SK-N-SH treated with all-trans-retinoic acid at 6 μM for 48 hours (cell line): ENCODE data around the gene CCNB2.

Experiments
- ATAC-seq: fragments of 200-7000 bp; cut with Tn5 transposase; 3 replicates; pipeline ENCODE4 v1.9.1; 2020; ENCODE audit warnings: mild to moderate bottlenecking, moderate library complexity
- ARNTL ChIP-seq: fragments of 450-650 bp; formaldehyde crosslinking; IDR thresholded peaks from 2 replicates; pipeline ENCODE4 v1.5.0; 2020; ENCODE audit warnings: low read depth, mild to moderate bottlenecking, moderate library complexity, borderline replicate concordance
- BACH2 ChIP-seq: fragments of 250-450 bp; sonication (Bioruptor Pico); IDR thresholded peaks from 2 replicates; pipeline ENCODE4 v1.9.0; 2021; ENCODE audit warnings: mild to moderate bottlenecking, borderline replicate concordance
- CSDC2 ChIP-seq: fragments of 250-450 bp; sonication (Bioruptor Pico); IDR thresholded peaks from 2 replicates; pipeline ENCODE4 v1.5.0; 2020; ENCODE audit warnings: mild to moderate bottlenecking, moderate library complexity
- CSRNP3 ChIP-seq: fragments of 250-450 bp; sonication (Bioruptor Pico); IDR thresholded peaks from 2 replicates; pipeline ENCODE4 v1.5.1; 2021; ENCODE audit warnings: mild to moderate bottlenecking, moderate library complexity
- ESRRG ChIP-seq: fragments of 250-450 bp; sonication (Bioruptor Pico); IDR thresholded peaks from 2 replicates; pipeline ENCODE4 v1.6.1; 2021; ENCODE audit warnings: mild to moderate bottlenecking
- GLIS3 ChIP-seq: fragments of 250-450 bp; sonication (Bioruptor Pico); IDR thresholded peaks from 2 replicates; pipeline ENCODE4 v1.5.0; 2020; ENCODE audit warnings: mild to moderate bottlenecking, moderate library complexity
- ISL1 ChIP-seq: fragments of 250-450 bp; sonication (Bioruptor Pico); IDR thresholded peaks from 2 replicates; pipeline ENCODE4 v2.1.2; 2022; ENCODE audit warnings: mild to moderate bottlenecking, moderate library complexity
- PATZ1 ChIP-seq: fragments of 250-450 bp; sonication (Bioruptor Pico); IDR thresholded peaks from 2 replicates; pipeline ENCODE4 v1.8.0; 2020; ENCODE audit warnings: mild to moderate bottlenecking, moderate library complexity, borderline replicate concordance
- PPARA ChIP-seq: fragments of 250-450 bp; sonication (Bioruptor Pico); IDR thresholded peaks from 2 replicates; pipeline ENCODE4 v1.5.0; 2020; ENCODE audit warnings: mild to moderate bottlenecking, borderline replicate concordance
- RARB ChIP-seq: fragments of 250-450 bp; sonication (Bioruptor Pico); IDR thresholded peaks from 2 replicates; pipeline ENCODE4 v1.8.0; 2021; ENCODE audit warnings: mild to moderate bottlenecking, moderate library complexity
- SNAI2 ChIP-seq: fragments of 250-450 bp; sonication (Bioruptor Pico); IDR thresholded peaks from 2 replicates; pipeline ENCODE4 v1.5.0; 2020; ENCODE audit warnings: mild to moderate bottlenecking, moderate library complexity
- TCF4 ChIP-seq: fragments of 250-450 bp; sonication (Bioruptor Pico); IDR thresholded peaks from 2 replicates; pipeline ENCODE4 v1.8.0; 2021; ENCODE audit warnings: mild to moderate bottlenecking, moderate library complexity, borderline replicate concordance
- ZC3H10 ChIP-seq: fragments of 250-450 bp; sonication (Bioruptor Pico); IDR thresholded peaks from 2 replicates; pipeline ENCODE4 v1.5.1; 2021; ENCODE audit warnings: mild to moderate bottlenecking, moderate library complexity
- ZFP3 ChIP-seq: fragments of 250-450 bp; sonication (Bioruptor Pico); IDR thresholded peaks from 2 replicates; pipeline ENCODE4 v1.5.0; 2020; ENCODE audit warnings: mild to moderate bottlenecking, moderate library complexity
- ZFP30 ChIP-seq: fragments of 450-650 bp; formaldehyde crosslinking; IDR thresholded peaks from 2 replicates; pipeline ENCODE4 v1.5.0; 2022; ENCODE audit warnings: mild to moderate bottlenecking, moderate library complexity
- ZNF70 ChIP-seq: fragments of 450-650 bp; formaldehyde crosslinking; IDR thresholded peaks from 2 replicates; pipeline ENCODE4 v1.5.0; 2020; ENCODE audit warnings: mild to moderate bottlenecking, moderate library complexity
- ZNF8 ChIP-seq: fragments of 450-650 bp; formaldehyde crosslinking; IDR thresholded peaks from 2 replicates; pipeline ENCODE4 v1.5.0; 2020; ENCODE audit warnings: mild to moderate bottlenecking, moderate library complexity
- TF ChIP-seq, protein P1 (sequence below): fragments of 250-450 bp; sonication (Bioruptor Pico); IDR thresholded peaks from 2 replicates; pipeline ENCODE4 v1.5.1; 2020; ENCODE audit warnings: low read depth, mild to moderate bottlenecking, moderate library complexity
- TF ChIP-seq, protein P2 (sequence below): fragments of 250-450 bp; sonication (Bioruptor Pico); IDR thresholded peaks from 2 replicates; pipeline ENCODE4 v1.5.0; 2020; ENCODE audit warnings: mild to moderate bottlenecking, moderate library complexity
- TF ChIP-seq, protein P3 (sequence below): fragments of 250-450 bp; sonication (Bioruptor Pico); IDR thresholded peaks from 2 replicates; pipeline ENCODE4 v1.8.0; 2021; ENCODE audit warnings: low read depth, mild to moderate bottlenecking, moderate library complexity, borderline replicate concordance

The CCNB2 gene

DNA sequence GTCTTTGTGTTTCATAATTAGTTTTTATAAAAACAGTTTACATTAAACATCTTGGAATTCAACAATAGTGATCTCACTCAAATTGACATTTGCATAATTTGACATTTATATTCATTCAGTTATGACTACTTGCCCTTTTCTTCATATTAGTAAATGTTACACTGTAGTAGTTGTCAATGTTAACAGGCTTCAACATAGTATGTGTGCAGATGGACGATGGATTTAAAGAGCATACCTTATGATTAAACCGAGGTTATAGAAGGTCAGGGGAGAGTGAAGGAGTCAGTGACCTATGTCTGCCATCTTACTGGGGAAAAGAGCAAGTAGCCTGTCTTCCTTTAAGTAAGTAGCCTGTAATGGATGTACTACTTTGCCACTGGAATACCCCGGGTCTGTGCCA, 8.5 kb upstream of the CCNB2 start:
- no peak for ATAC-seq
- TF ChIP-seq, protein P1, sequence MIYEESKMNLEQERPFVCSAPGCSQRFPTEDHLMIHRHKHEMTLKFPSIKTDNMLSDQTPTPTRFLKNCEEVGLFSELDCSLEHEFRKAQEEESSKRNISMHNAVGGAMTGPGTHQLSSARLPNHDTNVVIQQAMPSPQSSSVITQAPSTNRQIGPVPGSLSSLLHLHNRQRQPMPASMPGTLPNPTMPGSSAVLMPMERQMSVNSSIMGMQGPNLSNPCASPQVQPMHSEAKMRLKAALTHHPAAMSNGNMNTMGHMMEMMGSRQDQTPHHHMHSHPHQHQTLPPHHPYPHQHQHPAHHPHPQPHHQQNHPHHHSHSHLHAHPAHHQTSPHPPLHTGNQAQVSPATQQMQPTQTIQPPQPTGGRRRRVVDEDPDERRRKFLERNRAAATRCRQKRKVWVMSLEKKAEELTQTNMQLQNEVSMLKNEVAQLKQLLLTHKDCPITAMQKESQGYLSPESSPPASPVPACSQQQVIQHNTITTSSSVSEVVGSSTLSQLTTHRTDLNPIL: no peak
- no peak for TF ChIP-seq ARNTL (CRISPR knock-in tag)
- TF ChIP-seq PPARA: no peak
- TF ChIP-seq, protein P2, sequence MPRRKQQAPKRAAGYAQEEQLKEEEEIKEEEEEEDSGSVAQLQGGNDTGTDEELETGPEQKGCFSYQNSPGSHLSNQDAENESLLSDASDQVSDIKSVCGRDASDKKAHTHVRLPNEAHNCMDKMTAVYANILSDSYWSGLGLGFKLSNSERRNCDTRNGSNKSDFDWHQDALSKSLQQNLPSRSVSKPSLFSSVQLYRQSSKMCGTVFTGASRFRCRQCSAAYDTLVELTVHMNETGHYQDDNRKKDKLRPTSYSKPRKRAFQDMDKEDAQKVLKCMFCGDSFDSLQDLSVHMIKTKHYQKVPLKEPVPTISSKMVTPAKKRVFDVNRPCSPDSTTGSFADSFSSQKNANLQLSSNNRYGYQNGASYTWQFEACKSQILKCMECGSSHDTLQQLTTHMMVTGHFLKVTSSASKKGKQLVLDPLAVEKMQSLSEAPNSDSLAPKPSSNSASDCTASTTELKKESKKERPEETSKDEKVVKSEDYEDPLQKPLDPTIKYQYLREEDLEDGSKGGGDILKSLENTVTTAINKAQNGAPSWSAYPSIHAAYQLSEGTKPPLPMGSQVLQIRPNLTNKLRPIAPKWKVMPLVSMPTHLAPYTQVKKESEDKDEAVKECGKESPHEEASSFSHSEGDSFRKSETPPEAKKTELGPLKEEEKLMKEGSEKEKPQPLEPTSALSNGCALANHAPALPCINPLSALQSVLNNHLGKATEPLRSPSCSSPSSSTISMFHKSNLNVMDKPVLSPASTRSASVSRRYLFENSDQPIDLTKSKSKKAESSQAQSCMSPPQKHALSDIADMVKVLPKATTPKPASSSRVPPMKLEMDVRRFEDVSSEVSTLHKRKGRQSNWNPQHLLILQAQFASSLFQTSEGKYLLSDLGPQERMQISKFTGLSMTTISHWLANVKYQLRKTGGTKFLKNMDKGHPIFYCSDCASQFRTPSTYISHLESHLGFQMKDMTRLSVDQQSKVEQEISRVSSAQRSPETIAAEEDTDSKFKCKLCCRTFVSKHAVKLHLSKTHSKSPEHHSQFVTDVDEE (CRISPR knock-in tag): no peak
- TF ChIP-seq ESRRG (CRISPR knock-in tag): no peak
- no peak for TF ChIP-seq CSRNP3
- TF ChIP-seq, protein P3, sequence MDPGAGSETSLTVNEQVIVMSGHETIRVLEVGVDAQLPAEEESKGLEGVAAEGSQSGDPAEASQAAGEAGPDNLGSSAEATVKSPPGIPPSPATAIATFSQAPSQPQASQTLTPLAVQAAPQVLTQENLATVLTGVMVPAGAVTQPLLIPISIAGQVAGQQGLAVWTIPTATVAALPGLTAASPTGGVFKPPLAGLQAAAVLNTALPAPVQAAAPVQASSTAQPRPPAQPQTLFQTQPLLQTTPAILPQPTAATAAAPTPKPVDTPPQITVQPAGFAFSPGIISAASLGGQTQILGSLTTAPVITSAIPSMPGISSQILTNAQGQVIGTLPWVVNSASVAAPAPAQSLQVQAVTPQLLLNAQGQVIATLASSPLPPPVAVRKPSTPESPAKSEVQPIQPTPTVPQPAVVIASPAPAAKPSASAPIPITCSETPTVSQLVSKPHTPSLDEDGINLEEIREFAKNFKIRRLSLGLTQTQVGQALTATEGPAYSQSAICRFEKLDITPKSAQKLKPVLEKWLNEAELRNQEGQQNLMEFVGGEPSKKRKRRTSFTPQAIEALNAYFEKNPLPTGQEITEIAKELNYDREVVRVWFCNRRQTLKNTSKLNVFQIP (CRISPR knock-in tag): no peak
- TF ChIP-seq ZFP3 (CRISPR knock-in tag): no peak
- no peak for TF ChIP-seq BACH2 (CRISPR knock-in tag)
- TF ChIP-seq ZC3H10 (CRISPR knock-in tag): no peak
- no peak for TF ChIP-seq TCF4 (CRISPR knock-in tag)
- TF ChIP-seq ISL1: no peak
- no peak for TF ChIP-seq ZNF8
- no peak for TF ChIP-seq CSDC2
- TF ChIP-seq ZFP30: no peak
- no peak for TF ChIP-seq ZNF70 (CRISPR knock-in tag)
- no peak for TF ChIP-seq GLIS3
- no peak for TF ChIP-seq SNAI2 (CRISPR knock-in tag)
- no peak for TF ChIP-seq PATZ1 (CRISPR knock-in tag)
- TF ChIP-seq RARB (CRISPR knock-in tag): no peak

DNA sequence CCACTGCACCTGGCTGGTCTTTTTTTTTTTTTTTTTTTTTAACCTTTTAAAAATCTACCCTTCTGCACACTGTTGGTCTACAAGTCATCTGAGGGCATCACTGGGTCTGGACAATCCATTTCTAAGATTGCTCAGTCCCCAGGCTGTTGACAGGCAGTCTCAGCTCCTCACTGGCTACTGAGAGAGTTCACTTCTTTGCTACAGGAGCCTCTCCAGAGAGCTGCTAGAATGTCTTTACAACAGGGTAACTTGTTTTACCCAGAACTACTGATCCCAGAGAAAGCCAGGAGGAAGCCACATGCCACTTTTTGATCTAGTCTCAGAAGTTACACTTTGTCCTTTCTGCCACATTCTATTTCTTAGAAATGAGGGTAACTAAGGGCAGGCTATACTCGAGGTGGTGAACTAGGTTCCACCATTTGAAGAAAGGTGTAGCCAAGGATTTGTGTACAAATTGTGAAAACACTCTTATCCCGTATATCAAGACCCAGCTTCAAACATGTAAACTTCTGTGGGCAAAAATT, 5.7 kb upstream of the CCNB2 start:
- no peak for ATAC-seq
- TF ChIP-seq, protein P3 (CRISPR knock-in tag): no peak
- no peak for TF ChIP-seq ISL1
- TF ChIP-seq, all 23 proteins: peak for 0

GRCh38 chr15:59104602-59104911, 389 bp upstream of the CCNB2 start:
- ATAC-seq: peak; percentile 14; the same call in 2 of the 3 replicates
- no peak for TF ChIP-seq PPARA
- TF ChIP-seq, all 23 proteins: peak for 0
